Endothelial cell of umbilical vein (primary cell): ENCODE measurements around the gene DSCAML1. TPM values are rescaled to one million over a fixed set of nuclear protein-coding genes. Genes with fewer than 3 reads are reported as not detected.

ENCODE experiments used
- BruUV-seq: library from RNA; stranded (reverse); fragments of 400-500 nt; replicated peaks from 2 replicates; lab custom pipeline; 2021; lab: Mats Ljungman, UMichigan
- CTCF ChIA-PET: fragments of 300-600, 350-600 bp; sonication (Branson Sonifier 250); formaldehyde crosslinking; loops from one replicate; lab custom pipeline; 2021; ENCODE audit warnings: antibody characterized with exemption, inconsistent platforms; lab: Charles Lee
- POLR2A ChIA-PET: fragments of 300-600, 350-600 bp; sonication (Branson Sonifier 250); formaldehyde crosslinking; loops from one replicate; lab custom pipeline; 2021; ENCODE audit warnings: antibody characterized with exemption, inconsistent platforms; lab: Charles Lee
- DNase-seq: peaks from one replicate; pipeline ENCODE4 v3.0.0-alpha.2; 2011; ENCODE audit warnings: low read depth, low spot score
- FAIRE-seq: peaks from 2 replicates; lab custom pipeline; 2011; peaks lifted over from hg19 to GRCh38; lab: Jason Lieb, UNC
- H2AFZ ChIP-seq: 2 replicates; pipeline ENCODE4 v1.6.0; 2012; ENCODE audit warnings: low read depth, low read length, control low read depth, inconsistent platforms
- H3K27ac ChIP-seq: 2 replicates; pipeline ENCODE4 v1.5.1; 2011; ENCODE audit warnings: low read depth, mild to moderate bottlenecking, control low read depth, low read length, moderate library complexity; ENCODE audit not compliant: insufficient read depth
- H3K27me3 ChIP-seq, 2 experiments: 2 replicates each; pipeline versions ENCODE4 v1.6.0 to v1.6.1; 2011; ENCODE audit warnings: low read length in 2 of 2, mixed read lengths in 1 of 2; ENCODE audit not compliant: control insufficient read depth in 2 of 2, insufficient read depth in 2 of 2
- H3K36me3 ChIP-seq, 2 experiments: 2 replicates in 1 of 2; 3 replicates in 1 of 2; pipeline ENCODE4 v1.5.1; 2011; ENCODE audit warnings: low read length in 2 of 2, mild to moderate bottlenecking in 1 of 2, moderate library complexity in 1 of 2; ENCODE audit not compliant: control insufficient read depth in 2 of 2, insufficient read depth in 2 of 2; ENCODE audit errors: extremely low read depth in 1 of 2
- H3K4me1 ChIP-seq: 3 replicates; pipeline ENCODE4 v1.5.1; 2011; ENCODE audit warnings: mild to moderate bottlenecking, low read length; ENCODE audit not compliant: control insufficient read depth, insufficient read depth; ENCODE audit errors: extremely low read depth
- H3K4me2 ChIP-seq: 2 replicates; pipeline ENCODE4 v1.6.1; 2011; ENCODE audit warnings: low read length, control low read depth, mixed read lengths; ENCODE audit not compliant: insufficient read depth
- H3K4me3 ChIP-seq, 3 experiments: fragments of 200-600 bp in 1 of 3; sonication (generic), shearing (Covaris generic) in 1 of 3; replicated peaks in 1 of 3; 2 replicates each; pipeline ENCODE4 v1.5.1; 2011 to 2016; ENCODE audit warnings: control low read depth in 3 of 3, low read length in 3 of 3, mild to moderate bottlenecking in 2 of 3, inconsistent platforms in 1 of 3, low read depth in 1 of 3, moderate library complexity in 1 of 3; ENCODE audit not compliant: insufficient read depth in 1 of 3
- H3K79me2 ChIP-seq: 2 replicates; pipeline ENCODE4 v1.6.0; 2012; ENCODE audit warnings: low read length, inconsistent platforms; ENCODE audit not compliant: control insufficient read depth, insufficient read depth
- H3K9ac ChIP-seq: replicated peaks from 2 replicates; pipeline ENCODE3; 2011; ENCODE audit warnings: low read length, control low read depth; ENCODE audit not compliant: insufficient read depth; ENCODE audit errors: extremely low read depth
- H3K9me1 ChIP-seq: replicated peaks from 3 replicates; pipeline ENCODE4 v1.6.0; 2011; ENCODE audit warnings: mild to moderate bottlenecking, low read length; ENCODE audit not compliant: control insufficient read depth, insufficient read depth; ENCODE audit errors: extremely low read depth
- H3K9me3 ChIP-seq: replicated peaks from 2 replicates; pipeline ENCODE4 v1.5.1; 2012; ENCODE audit warnings: low read length, inconsistent platforms; ENCODE audit not compliant: control insufficient read depth, insufficient read depth
- H4K20me1 ChIP-seq: replicated peaks from 2 replicates; pipeline ENCODE3; 2011; ENCODE audit warnings: mild to moderate bottlenecking, low read length; ENCODE audit not compliant: control insufficient read depth, insufficient read depth; ENCODE audit errors: extremely low read depth
- CTCF ChIP-seq, 2 donors: IDR thresholded peaks; 1 replicate in 1 of 2; 2 replicates in 1 of 2; pipeline ENCODE4 v1.5.1; 2011; ENCODE audit warnings: low read length in 2 of 2, mild to moderate bottlenecking in 2 of 2, moderate library complexity in 2 of 2, control low read depth in 1 of 2, inconsistent platforms in 1 of 2, low read depth in 1 of 2; ENCODE audit not compliant: insufficient read depth in 1 of 2; ENCODE audit errors: extremely low read depth in 1 of 2
- EZH2 ChIP-seq: IDR thresholded peaks from 2 replicates; pipeline ENCODE4 v1.6.1; 2012; ENCODE audit warnings: borderline replicate concordance, low read depth, mild to moderate bottlenecking, moderate library complexity, low read length, inconsistent platforms; ENCODE audit not compliant: severe bottlenecking
- FOS ChIP-seq: IDR thresholded peaks from 2 replicates; pipeline ENCODE4 v1.6.1; 2011; ENCODE audit warnings: mild to moderate bottlenecking, low read length, moderate library complexity, borderline replicate concordance; ENCODE audit not compliant: insufficient read depth
- GATA2 ChIP-seq: IDR thresholded peaks from 2 replicates; pipeline ENCODE4 v1.7.0; 2011; ENCODE audit warnings: low read depth, mild to moderate bottlenecking, moderate library complexity, mixed read lengths, low read length; ENCODE audit not compliant: insufficient read length, insufficient read depth
- JUN ChIP-seq: IDR thresholded peaks from 2 replicates; pipeline ENCODE4 v1.6.1; 2011; ENCODE audit warnings: borderline replicate concordance, low read depth; ENCODE audit not compliant: insufficient read length, insufficient read depth
- MYC ChIP-seq: IDR thresholded peaks from one replicate; pipeline ENCODE4 v1.6.1; 2011; ENCODE audit warnings: mild to moderate bottlenecking, low read depth, low read length
- POLR2A ChIP-seq: IDR thresholded peaks from 2 replicates; pipeline ENCODE4 v1.6.1; 2012; ENCODE audit warnings: low read depth, mild to moderate bottlenecking, control low read depth, low read length
- POLR2AphosphoS5 ChIP-seq: IDR thresholded peaks from 2 replicates; pipeline ENCODE4 v1.6.1; 2012; ENCODE audit warnings: low read depth, mild to moderate bottlenecking, control low read depth, low read length, moderate library complexity; ENCODE audit not compliant: insufficient read depth
- dilution Hi-C: fragments of 300-500 bp; cut with MboI; formaldehyde crosslinking; loops from one replicate; pipeline ENCODE4 v1.15.0; 2019; ENCODE audit warnings: low sequenced_read_pairs; ENCODE audit not compliant: extremely low pct_ligation_motif_present
- intact Hi-C: fragments of 100-400 bp; cut with micrococcal nuclease; formaldehyde crosslinking; loops from one replicate; pipeline ENCODE4 v1.10.0; 2022
- polyA plus RNA-seq, 4 experiments: library from polyadenylated mRNA; depleted of rRNA in 3 of 4; stranded (reverse) in 3 of 4; unstranded in 1 of 4; fragments of >200 nt; gene quantifications; 2 replicates each; pipeline versions ENCODE4 v1.2.1 to v1.2.3, GENCODE V29; 2011 to 2012; ENCODE audit warnings: missing spikeins in 1 of 4
- total RNA-seq: library from RNA; stranded (reverse); gene quantifications from 2 replicates; pipeline ENCODE4 v1.2.3, GENCODE V29; 2021
- TF ChIP-seq, protein P1 (sequence below): IDR thresholded peaks from 2 replicates; pipeline ENCODE4 v1.6.1; 2011; ENCODE audit not compliant: insufficient read depth, insufficient read length

DSCAML1 gene
- total and polyA plus RNA-seq, 2 donors (not counting 3 experiments of a cell fraction or from before 2014, with no cell fraction given): not detected

- Histone ChIP-seq H3K79me2 (no peaks in the 10 kb centered on the region), H3K4me3 (no peak overlapping the region), H3K9ac (no peak overlapping the region), H3K36me3 (no peaks in the 10 kb centered on the region), H3K9me1 (no peaks in the 10 kb centered on the region), H3K9me3 (no peaks in the 10 kb centered on the region), H3K27me3 (no peaks in the 10 kb centered on the region), H3K4me2 (no peak overlapping the region), H3K4me1 (no peaks in the 10 kb centered on the region), H4K20me1 (no peaks in the 10 kb centered on the region), H3K27ac (no peak overlapping the region), H2AFZ (no peak overlapping the region)
- dilution Hi-C loops: no loop called here
- POLR2A ChIA-PET: no interaction called here
- no peak for TF ChIP-seq FOS
- no peak for TF ChIP-seq GATA2
- BruUV-seq: no TSS peak
- CTCF ChIA-PET: interaction anchor here (0.6 to 1.7 kb wide), 4 partner anchors 12 to 1062 kb away, joined by 3 read pairs; no protein-coding TSS in a partner anchor
- FAIRE-seq (no peak), DNase-seq (no peak)
- intact Hi-C loops: no loop called here
These were observed 376.4 kb downstream of the DSCAML1 start for GRCh38 chr11:117420598-117420997.

- Histone ChIP-seq H3K36me3 (no peaks in the 10 kb centered on the region), H3K4me3 (no peak overlapping the region), H3K27me3 (no peaks in the 10 kb centered on the region), H3K79me2 (no peaks in the 10 kb centered on the region), H3K27ac (no peak overlapping the region), H3K9me1 (no peaks in the 10 kb centered on the region), H2AFZ (no peak overlapping the region), H3K4me1 (no peaks in the 10 kb centered on the region), H3K9me3 (no peaks in the 10 kb centered on the region), H4K20me1 (no peaks in the 10 kb centered on the region), H3K4me2 (no peak overlapping the region), H3K9ac (no peak overlapping the region)
- intact Hi-C loops: no loop called here
- BruUV-seq: no TSS peak
- dilution Hi-C loops: no loop called here
- CTCF ChIA-PET: interaction anchor here (0.9 to 1.7 kb wide), 2 partner anchors 201 to 527 kb away, joined by 3 read pairs; no protein-coding TSS in a partner anchor
- POLR2A ChIA-PET: no interaction called here
- TF ChIP-seq FOS (no peak), MYC (no peak), CTCF (IDR thresholded peaks at IDR 0.05; ENCODE audit: extremely low read depth in 1 of 2, insufficient read depth in 1 of 2, low read depth in 1 of 2, low read length in 2 of 2) (no peak), POLR2AphosphoS5 (no peak), EZH2 (no peak), POLR2A (no peak), GATA2 (no peak), JUN (no peak)
- TF ChIP-seq, protein P1, sequence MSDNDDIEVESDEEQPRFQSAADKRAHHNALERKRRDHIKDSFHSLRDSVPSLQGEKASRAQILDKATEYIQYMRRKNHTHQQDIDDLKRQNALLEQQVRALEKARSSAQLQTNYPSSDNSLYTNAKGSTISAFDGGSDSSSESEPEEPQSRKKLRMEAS: no peak
- FAIRE-seq (no peak), DNase-seq (no peak)
These were observed 376.9 kb downstream of the DSCAML1 start for GRCh38 chr11:117420143-117420485.
